HEK293 (cell line): ENCODE data around the gene SHISAL2A.

Experiments used
- CTCF ChIA-PET: fragments of 350-600 bp; formaldehyde crosslinking; extraction: SDS; loops from one replicate; lab custom pipeline; 2021; ENCODE audit warnings: antibody characterized with exemption; lab: Yijun Ruan, JAX
- POLR2A ChIA-PET: fragments of 300-600 bp; formaldehyde crosslinking; extraction: SDS; loops from one replicate; lab custom pipeline; 2020; ENCODE audit warnings: antibody characterized with exemption, inconsistent platforms; lab: Yijun Ruan, JAX
- H3K27ac ChIP-seq: fragments of 200-500 bp; sonication (Bioruptor generic); 2 replicates; pipeline ENCODE4 v1.5.1; 2014; ENCODE audit warnings: low read depth, low read length, control low read depth, inconsistent platforms; ENCODE audit errors: extremely low read depth
- H3K36me3 ChIP-seq, 2 experiments: fragments of 200-500 bp in 1 of 2; sonication (Bioruptor generic) in 1 of 2; 1 replicate in 1 of 2; 2 replicates in 1 of 2; pipeline ENCODE4 v1.5.1; 2014 to 2017; ENCODE audit warnings: inconsistent platforms in 2 of 2, low read length in 2 of 2; ENCODE audit not compliant: control insufficient read depth in 2 of 2, insufficient read depth in 1 of 2
- H3K4me1 ChIP-seq: fragments of 200-500 bp; sonication (Bioruptor generic); 2 replicates; pipeline ENCODE4 v1.5.1; 2014; ENCODE audit warnings: mild to moderate bottlenecking, low read length, inconsistent platforms; ENCODE audit not compliant: control insufficient read depth, insufficient read depth
- H3K4me3 ChIP-seq: 2 replicates; pipeline ENCODE4 v1.5.1; 2011; ENCODE audit warnings: low read depth, mild to moderate bottlenecking, control low read depth, low read length, moderate library complexity
- H3K9me3 ChIP-seq: fragments of 200-500 bp; sonication (Bioruptor generic); 2 replicates; pipeline ENCODE4 v1.5.1; 2014; ENCODE audit warnings: low read depth, low read length, inconsistent platforms; ENCODE audit not compliant: control insufficient read depth, insufficient read depth
- BCL11A ChIP-seq: fragments of 450-650 bp; formaldehyde crosslinking; IDR thresholded peaks from 2 replicates; pipeline ENCODE4 v1.5.1; 2016; ENCODE audit warnings: low read depth, missing biosample characterization, missing genetic modification characterization
- HOXC10 ChIP-seq: sonication (generic); formaldehyde crosslinking; IDR thresholded peaks from 2 replicates; pipeline ENCODE4 v1.8.1; 2023; ENCODE audit warnings: mild to moderate bottlenecking, missing genetic modification reagents
- IKZF3 ChIP-seq: fragments of 450-650 bp; IDR thresholded peaks from 2 replicates; pipeline ENCODE4 v1.5.0; 2018; ENCODE audit warnings: missing biosample characterization, mild to moderate bottlenecking, missing genetic modification characterization, moderate library complexity
- SCRT1 ChIP-seq: fragments of 450-650 bp; formaldehyde crosslinking; IDR thresholded peaks from 2 replicates; pipeline ENCODE4 v1.5.1; 2016; ENCODE audit warnings: missing biosample characterization, missing genetic modification characterization, borderline replicate concordance
- ZFP37 ChIP-seq: fragments of 450-650 bp; formaldehyde crosslinking; IDR thresholded peaks from 2 replicates; pipeline ENCODE4 v1.5.1; 2016; ENCODE audit warnings: missing biosample characterization, missing genetic modification characterization
- ZFP41 ChIP-seq: fragments of 450-650 bp; formaldehyde crosslinking; IDR thresholded peaks from 2 replicates; pipeline ENCODE4 v1.5.1; 2016; ENCODE audit warnings: missing biosample characterization, missing genetic modification characterization, borderline replicate concordance
- ZNF223 ChIP-seq: fragments of 450-650 bp; formaldehyde crosslinking; IDR thresholded peaks from 2 replicates; pipeline ENCODE4 v1.5.1; 2016; ENCODE audit warnings: missing biosample characterization, missing genetic modification characterization
- ZNF366 ChIP-seq: fragments of 450-650 bp; formaldehyde crosslinking; conservative IDR thresholded peaks from 2 replicates; pipeline ENCODE4 v1.5.1; 2016; ENCODE audit warnings: missing biosample characterization, missing genetic modification characterization
- ZNF518A ChIP-seq: fragments of 450-650 bp; formaldehyde crosslinking; conservative IDR thresholded peaks from 2 replicates; pipeline ENCODE4 v1.5.1; 2016; ENCODE audit warnings: low read depth, missing biosample characterization, missing genetic modification characterization
- ZNF626 ChIP-seq: fragments of 450-650 bp; sonication (Bioruptor Pico); formaldehyde crosslinking; IDR thresholded peaks from 2 replicates; pipeline ENCODE4 v1.5.1; 2018; ENCODE audit warnings: missing biosample characterization, missing genetic modification characterization, inconsistent platforms
- ZNF629 ChIP-seq: fragments of 450-650 bp; formaldehyde crosslinking; IDR thresholded peaks from 2 replicates; pipeline ENCODE4 v1.5.1; 2017; ENCODE audit warnings: missing biosample characterization, missing genetic modification characterization
- ZNF664 ChIP-seq: fragments of 450-650 bp; formaldehyde crosslinking; IDR thresholded peaks from 2 replicates; pipeline ENCODE4 v1.5.1; 2016; ENCODE audit warnings: missing biosample characterization, missing genetic modification characterization
- ZNF707 ChIP-seq: fragments of 450-650 bp; formaldehyde crosslinking; IDR thresholded peaks from 2 replicates; pipeline ENCODE4 v1.5.1; 2016; ENCODE audit warnings: missing biosample characterization, missing genetic modification characterization
- TF ChIP-seq, protein P1 (sequence below): fragments of 450-650 bp; formaldehyde crosslinking; IDR thresholded peaks from 2 replicates; pipeline ENCODE4 v1.5.1; 2016; ENCODE audit warnings: missing biosample characterization, missing genetic modification characterization
- TF ChIP-seq, protein P2 (sequence below): fragments of 450-650 bp; formaldehyde crosslinking; IDR thresholded peaks from 2 replicates; pipeline ENCODE4 v1.5.1; 2017; ENCODE audit warnings: missing biosample characterization, missing genetic modification characterization
- TF ChIP-seq, protein P3 (sequence below): fragments of 450-650 bp; formaldehyde crosslinking; IDR thresholded peaks from 2 replicates; pipeline ENCODE4 v1.5.1; 2016; ENCODE audit warnings: missing biosample characterization, missing genetic modification characterization
- TF ChIP-seq, protein P4 (sequence below): fragments of 450-650 bp; formaldehyde crosslinking; IDR thresholded peaks from 2 replicates; pipeline ENCODE4 v1.5.1; 2016; ENCODE audit warnings: missing biosample characterization, missing genetic modification characterization

The SHISAL2A gene

GRCh38 chr1:52602856-52603600, 29.9 kb upstream of the SHISAL2A start:
- TF ChIP-seq, protein P1, sequence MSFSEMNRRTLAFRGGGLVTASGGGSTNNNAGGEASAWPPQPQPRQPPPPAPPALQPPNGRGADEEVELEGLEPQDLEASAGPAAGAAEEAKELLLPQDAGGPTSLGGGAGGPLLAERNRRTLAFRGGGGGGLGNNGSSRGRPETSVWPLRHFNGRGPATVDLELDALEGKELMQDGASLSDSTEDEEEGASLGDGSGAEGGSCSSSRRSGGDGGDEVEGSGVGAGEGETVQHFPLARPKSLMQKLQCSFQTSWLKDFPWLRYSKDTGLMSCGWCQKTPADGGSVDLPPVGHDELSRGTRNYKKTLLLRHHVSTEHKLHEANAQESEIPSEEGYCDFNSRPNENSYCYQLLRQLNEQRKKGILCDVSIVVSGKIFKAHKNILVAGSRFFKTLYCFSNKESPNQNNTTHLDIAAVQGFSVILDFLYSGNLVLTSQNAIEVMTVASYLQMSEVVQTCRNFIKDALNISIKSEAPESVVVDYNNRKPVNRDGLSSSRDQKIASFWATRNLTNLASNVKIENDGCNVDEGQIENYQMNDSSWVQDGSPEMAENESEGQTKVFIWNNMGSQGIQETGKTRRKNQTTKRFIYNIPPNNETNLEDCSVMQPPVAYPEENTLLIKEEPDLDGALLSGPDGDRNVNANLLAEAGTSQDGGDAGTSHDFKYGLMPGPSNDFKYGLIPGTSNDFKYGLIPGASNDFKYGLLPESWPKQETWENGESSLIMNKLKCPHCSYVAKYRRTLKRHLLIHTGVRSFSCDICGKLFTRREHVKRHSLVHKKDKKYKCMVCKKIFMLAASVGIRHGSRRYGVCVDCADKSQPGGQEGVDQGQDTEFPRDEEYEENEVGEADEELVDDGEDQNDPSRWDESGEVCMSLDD (tag by site-specific recombination): no peak
- TF ChIP-seq ZNF366 (tag by site-specific recombination) (no peak), ZNF626 (tag by site-specific recombination) (no peak), IKZF3 (tag by site-specific recombination) (no peak), ZFP37 (tag by site-specific recombination) (no peak), HOXC10 (CRISPR knock-in tag) (no peak), SCRT1 (no peak), ZFP41 (tag by site-specific recombination) (no peak), ZNF518A (tag by site-specific recombination) (no peak), ZNF223 (tag by site-specific recombination) (no peak), ZNF629 (tag by site-specific recombination) (no peak), ZNF664 (tag by site-specific recombination) (no peak), ZNF707 (no peak), BCL11A (tag by site-specific recombination) (no peak)
- TF ChIP-seq, protein P2, sequence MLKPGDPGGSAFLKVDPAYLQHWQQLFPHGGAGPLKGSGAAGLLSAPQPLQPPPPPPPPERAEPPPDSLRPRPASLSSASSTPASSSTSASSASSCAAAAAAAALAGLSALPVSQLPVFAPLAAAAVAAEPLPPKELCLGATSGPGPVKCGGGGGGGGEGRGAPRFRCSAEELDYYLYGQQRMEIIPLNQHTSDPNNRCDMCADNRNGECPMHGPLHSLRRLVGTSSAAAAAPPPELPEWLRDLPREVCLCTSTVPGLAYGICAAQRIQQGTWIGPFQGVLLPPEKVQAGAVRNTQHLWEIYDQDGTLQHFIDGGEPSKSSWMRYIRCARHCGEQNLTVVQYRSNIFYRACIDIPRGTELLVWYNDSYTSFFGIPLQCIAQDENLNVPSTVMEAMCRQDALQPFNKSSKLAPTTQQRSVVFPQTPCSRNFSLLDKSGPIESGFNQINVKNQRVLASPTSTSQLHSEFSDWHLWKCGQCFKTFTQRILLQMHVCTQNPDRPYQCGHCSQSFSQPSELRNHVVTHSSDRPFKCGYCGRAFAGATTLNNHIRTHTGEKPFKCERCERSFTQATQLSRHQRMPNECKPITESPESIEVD (tag by site-specific recombination): no peak
- TF ChIP-seq, protein P3, sequence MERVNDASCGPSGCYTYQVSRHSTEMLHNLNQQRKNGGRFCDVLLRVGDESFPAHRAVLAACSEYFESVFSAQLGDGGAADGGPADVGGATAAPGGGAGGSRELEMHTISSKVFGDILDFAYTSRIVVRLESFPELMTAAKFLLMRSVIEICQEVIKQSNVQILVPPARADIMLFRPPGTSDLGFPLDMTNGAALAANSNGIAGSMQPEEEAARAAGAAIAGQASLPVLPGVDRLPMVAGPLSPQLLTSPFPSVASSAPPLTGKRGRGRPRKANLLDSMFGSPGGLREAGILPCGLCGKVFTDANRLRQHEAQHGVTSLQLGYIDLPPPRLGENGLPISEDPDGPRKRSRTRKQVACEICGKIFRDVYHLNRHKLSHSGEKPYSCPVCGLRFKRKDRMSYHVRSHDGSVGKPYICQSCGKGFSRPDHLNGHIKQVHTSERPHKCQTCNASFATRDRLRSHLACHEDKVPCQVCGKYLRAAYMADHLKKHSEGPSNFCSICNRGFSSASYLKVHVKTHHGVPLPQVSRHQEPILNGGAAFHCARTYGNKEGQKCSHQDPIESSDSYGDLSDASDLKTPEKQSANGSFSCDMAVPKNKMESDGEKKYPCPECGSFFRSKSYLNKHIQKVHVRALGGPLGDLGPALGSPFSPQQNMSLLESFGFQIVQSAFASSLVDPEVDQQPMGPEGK (tag by site-specific recombination): no peak
- TF ChIP-seq, protein P4, sequence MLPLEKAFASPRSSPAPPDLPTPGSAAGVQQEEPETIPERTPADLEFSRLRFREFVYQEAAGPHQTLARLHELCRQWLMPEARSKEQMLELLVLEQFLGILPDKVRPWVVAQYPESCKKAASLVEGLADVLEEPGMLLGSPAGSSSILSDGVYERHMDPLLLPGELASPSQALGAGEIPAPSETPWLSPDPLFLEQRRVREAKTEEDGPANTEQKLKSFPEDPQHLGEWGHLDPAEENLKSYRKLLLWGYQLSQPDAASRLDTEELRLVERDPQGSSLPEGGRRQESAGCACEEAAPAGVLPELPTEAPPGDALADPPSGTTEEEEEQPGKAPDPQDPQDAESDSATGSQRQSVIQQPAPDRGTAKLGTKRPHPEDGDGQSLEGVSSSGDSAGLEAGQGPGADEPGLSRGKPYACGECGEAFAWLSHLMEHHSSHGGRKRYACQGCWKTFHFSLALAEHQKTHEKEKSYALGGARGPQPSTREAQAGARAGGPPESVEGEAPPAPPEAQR (tag by site-specific recombination): no peak
- ChIA-PET POLR2A (interaction anchor here (0.6 kb wide), 1 partner anchor 242 kb away, joined by 3 read pairs; no protein-coding TSS in a partner anchor), CTCF (no interaction called here)
- Histone ChIP-seq H3K4me3 (no peak overlapping the region), H3K9me3 (no peaks in the 10 kb centered on the region), H3K4me1 (no peaks in the 10 kb centered on the region), H3K36me3 (no peaks in the 10 kb centered on the region), H3K27ac (no peak overlapping the region)
